GM12878 (cell line): ENCODE measurements around the gene ENAH.

ENCODE experiments used
- CBX3 ChIP-seq: fragments of 200-600 bp; sonication (generic); IDR thresholded peaks from 2 replicates; pipeline ENCODE4 v1.6.1; 2016; ENCODE audit warnings: low read depth, borderline replicate concordance
- CBX5 ChIP-seq: sonication (generic); IDR thresholded peaks from 2 replicates; pipeline ENCODE4 v1.6.1; 2016; ENCODE audit warnings: low read depth, moderate library complexity, mild to moderate bottlenecking, inconsistent platforms
- CHD1 ChIP-seq: IDR thresholded peaks from 2 replicates; pipeline ENCODE4 v1.6.1; 2012; ENCODE audit warnings: low read depth, low read length, improper control_type of control experiment
- CTCF ChIP-seq, 3 experiments: IDR thresholded peaks in 2 of 3; conservative IDR thresholded peaks in 1 of 3; 2 replicates each; pipeline ENCODE4 v1.5.1; 2011; ENCODE audit warnings: low read depth in 3 of 3, low read length in 3 of 3, mild to moderate bottlenecking in 3 of 3, control low read depth in 2 of 3, moderate library complexity in 2 of 3, inconsistent platforms in 1 of 3, mixed read lengths in 1 of 3; ENCODE audit not compliant: control insufficient read depth in 2 of 3, insufficient read depth in 1 of 3; ENCODE audit errors: extremely low read depth in 1 of 3
- EGR1 ChIP-seq, 2 experiments: IDR thresholded peaks; 1 replicate in 1 of 2; 2 replicates in 1 of 2; pipeline ENCODE4 v1.6.1; 2011 to 2012; ENCODE audit warnings: low read depth in 2 of 2, low read length in 2 of 2, borderline replicate concordance in 1 of 2, mild to moderate bottlenecking in 1 of 2, moderate library complexity in 1 of 2
- FOS ChIP-seq: IDR thresholded peaks from 3 replicates; pipeline ENCODE4 v1.6.1; 2011; ENCODE audit warnings: borderline replicate concordance; ENCODE audit not compliant: insufficient read length; ENCODE audit errors: extremely low read depth
- FOXM1 ChIP-seq: IDR thresholded peaks from 2 replicates; pipeline ENCODE4 v1.6.1; 2012; ENCODE audit warnings: low read depth, mild to moderate bottlenecking, inconsistent platforms, low read length, moderate library complexity
- MYC ChIP-seq: IDR thresholded peaks from 2 replicates; pipeline ENCODE4 v1.6.1; 2011; ENCODE audit warnings: mild to moderate bottlenecking, low read length, moderate library complexity, inconsistent platforms; ENCODE audit not compliant: insufficient read depth, insufficient replicate concordance, insufficient read length, severe bottlenecking
- POLR2A ChIP-seq: IDR thresholded peaks from 2 replicates; pipeline ENCODE4 v1.6.1; 2011; ENCODE audit warnings: low read depth, mild to moderate bottlenecking, low read length
- POLR2AphosphoS5 ChIP-seq: IDR thresholded peaks from 2 replicates; pipeline ENCODE4 v1.6.1; 2011; ENCODE audit warnings: mild to moderate bottlenecking, low read length, inconsistent platforms
- RFX5 ChIP-seq: IDR thresholded peaks from 2 replicates; pipeline ENCODE4 v1.6.1; 2011; ENCODE audit warnings: low read depth, low read length, improper control_type of control experiment
- SIN3A ChIP-seq: IDR thresholded peaks from 2 replicates; pipeline ENCODE4 v1.6.1; 2012; ENCODE audit warnings: low read depth, low read length, improper control_type of control experiment
- TAF1 ChIP-seq: IDR thresholded peaks from 2 replicates; pipeline ENCODE4 v1.6.1; 2011; ENCODE audit warnings: mild to moderate bottlenecking, low read depth, low read length, borderline replicate concordance
- TCF3 ChIP-seq: IDR thresholded peaks from 2 replicates; pipeline ENCODE4 v1.6.1; 2012; ENCODE audit warnings: low read depth, mild to moderate bottlenecking, low read length, borderline replicate concordance; ENCODE audit not compliant: insufficient read depth

DNA sequence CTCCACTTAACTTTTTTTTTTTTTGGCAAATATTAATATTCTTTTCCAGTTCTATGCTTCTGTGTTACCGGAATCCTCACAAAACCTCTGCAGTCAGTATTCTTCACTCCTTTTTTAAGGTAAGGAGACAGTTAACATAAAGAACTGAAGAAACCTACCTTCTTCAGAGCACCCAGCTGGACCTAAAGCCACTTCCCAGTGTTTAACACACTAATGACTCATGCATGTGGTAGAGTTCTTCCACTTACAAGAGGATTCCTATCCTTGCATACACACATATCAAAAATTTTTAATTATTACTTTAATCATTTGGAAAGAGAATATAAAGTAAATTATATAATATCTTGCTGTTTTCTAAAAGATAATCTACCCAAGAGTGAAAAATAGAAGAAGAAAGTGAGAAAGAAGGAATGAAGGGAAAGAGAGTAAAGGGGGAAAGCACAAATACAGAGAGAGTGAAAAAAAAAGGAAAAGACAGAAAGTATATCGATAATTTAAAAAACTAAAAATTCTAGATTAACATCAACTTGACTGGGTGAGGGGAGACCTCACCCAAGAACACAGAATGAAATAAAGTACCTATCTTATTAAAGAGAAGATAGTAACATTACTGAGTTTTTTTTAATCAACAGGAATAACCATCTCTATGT lies 54.9 kb downstream of the ENAH start:
- TF ChIP-seq CTCF (IDR thresholded peaks at IDR 0.05 in 2 of 3, conservative IDR thresholded peaks at IDR 0.05 in 1 of 3; ENCODE audit: control insufficient read depth in 2 of 3, extremely low read depth in 1 of 3, insufficient read depth in 1 of 3, low read depth in 3 of 3, low read length in 3 of 3), result no peak
- TF ChIP-seq SIN3A, result no peak
- TF ChIP-seq POLR2AphosphoS5, result no peak
- TF ChIP-seq POLR2A, result no peak
- no peak for TF ChIP-seq CBX3
- no peak for TF ChIP-seq MYC
- TF ChIP-seq CBX5, result no peak
- no peak for TF ChIP-seq TCF3
- no peak for TF ChIP-seq FOS
- TF ChIP-seq FOXM1, result no peak
- no peak for TF ChIP-seq EGR1 (IDR thresholded peaks at IDR 0.05; ENCODE audit: borderline replicate concordance in 1 of 2, low read depth in 2 of 2, low read length in 2 of 2)
- no peak for TF ChIP-seq TAF1
- no peak for TF ChIP-seq RFX5
- TF ChIP-seq CHD1, result no peak
